Nephron (organoid): ENCODE data around the gene MSI2.

ENCODE experiments used
- H3K27ac Mint-ChIP-seq, 3 experiments: 2 replicates each; pipeline ENCODE4 v1.8.0; 2020; ENCODE audit warnings: mixed read lengths in 3 of 3, mild to moderate bottlenecking in 2 of 3, moderate library complexity in 1 of 3
- H3K27me3 Mint-ChIP-seq: 2 replicates; pipeline ENCODE4 v1.8.0; 2021; ENCODE audit warnings: low read depth, mild to moderate bottlenecking, moderate library complexity, mixed read lengths
- H3K36me3 Mint-ChIP-seq: 2 replicates; pipeline ENCODE4 v1.8.0; 2020; ENCODE audit warnings: low read depth, mixed read lengths
- H3K4me1 Mint-ChIP-seq: 2 replicates; pipeline ENCODE4 v1.8.0; 2020; ENCODE audit warnings: mixed read lengths
- H3K4me3 Mint-ChIP-seq, 3 experiments: 2 replicates each; pipeline ENCODE4 v1.8.0; 2020; ENCODE audit warnings: mild to moderate bottlenecking in 3 of 3, mixed read lengths in 3 of 3, moderate library complexity in 2 of 3
- H3K9me3 Mint-ChIP-seq: 2 replicates; pipeline ENCODE4 v1.8.0; 2020; ENCODE audit warnings: mixed read lengths
- CTCF ChIP-seq, 3 experiments: fragments of 200-600 bp; sonication (generic); IDR thresholded peaks; one replicate each; pipeline ENCODE4 v1.5.0; 2021; ENCODE audit warnings: antibody characterized with exemption in 3 of 3; ENCODE audit not compliant: unreplicated experiment in 3 of 3

Gene MSI2

GRCh38 chr17:57624386-57624785, 368.1 kb downstream of the MSI2 start:
- Mint-ChIP-seq H3K4me3 (no peak overlapping the region), H3K4me1 (peaks cover 37% of the 10 kb centered on the region), H3K9me3 (no peaks in the 10 kb centered on the region), H3K27me3 (peaks cover 4% of the 10 kb centered on the region), H3K27ac (peak overlapping the region; percentile 74 to 87 (median 85)), H3K36me3 (peaks cover 28% of the 10 kb centered on the region)
- TF ChIP-seq CTCF (IDR thresholded peaks at IDR 0.05; ENCODE audit: unreplicated experiment in 3 of 3), result no peak

DNA sequence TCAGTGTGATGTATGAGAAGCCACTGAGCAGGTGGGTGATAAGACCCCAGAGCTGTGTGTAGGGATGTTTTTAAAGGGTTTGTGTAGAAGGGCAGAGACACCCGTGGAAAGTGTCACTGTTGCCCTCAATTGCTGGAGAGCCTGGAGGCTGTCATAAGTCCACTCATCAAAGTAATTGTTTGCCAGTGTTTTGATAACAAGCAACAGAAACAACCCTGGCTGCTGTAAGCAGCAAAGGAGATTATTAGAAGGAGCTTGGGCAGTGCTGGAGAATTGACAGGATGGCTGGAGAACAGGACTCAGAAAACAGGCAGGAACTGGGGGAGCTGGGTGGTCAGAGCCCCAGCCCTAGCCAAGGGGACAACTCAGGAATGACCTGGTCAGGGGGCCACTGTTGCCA, 369.2 kb downstream of the MSI2 start:
- Mint-ChIP-seq H3K36me3 (peaks cover 27% of the 10 kb centered on the region), H3K27me3 (peaks cover 8% of the 10 kb centered on the region), H3K4me3 (no peak overlapping the region), H3K4me1 (peaks cover 37% of the 10 kb centered on the region), H3K9me3 (no peaks in the 10 kb centered on the region), H3K27ac (peak overlapping the region; percentile 73 to 87 (median 85))
- TF ChIP-seq CTCF (IDR thresholded peaks at IDR 0.05; ENCODE audit: unreplicated experiment in 3 of 3), result no peak

GRCh38 chr17:57625957-57626356, 369.6 kb downstream of the MSI2 start:
- no peak for TF ChIP-seq CTCF (IDR thresholded peaks at IDR 0.05; ENCODE audit: unreplicated experiment in 3 of 3)
- H3K4me1 Mint-ChIP-seq, result peaks cover 37% of the 10 kb centered on the region
- no peaks in the 10 kb centered on the region for H3K9me3 Mint-ChIP-seq

DNA sequence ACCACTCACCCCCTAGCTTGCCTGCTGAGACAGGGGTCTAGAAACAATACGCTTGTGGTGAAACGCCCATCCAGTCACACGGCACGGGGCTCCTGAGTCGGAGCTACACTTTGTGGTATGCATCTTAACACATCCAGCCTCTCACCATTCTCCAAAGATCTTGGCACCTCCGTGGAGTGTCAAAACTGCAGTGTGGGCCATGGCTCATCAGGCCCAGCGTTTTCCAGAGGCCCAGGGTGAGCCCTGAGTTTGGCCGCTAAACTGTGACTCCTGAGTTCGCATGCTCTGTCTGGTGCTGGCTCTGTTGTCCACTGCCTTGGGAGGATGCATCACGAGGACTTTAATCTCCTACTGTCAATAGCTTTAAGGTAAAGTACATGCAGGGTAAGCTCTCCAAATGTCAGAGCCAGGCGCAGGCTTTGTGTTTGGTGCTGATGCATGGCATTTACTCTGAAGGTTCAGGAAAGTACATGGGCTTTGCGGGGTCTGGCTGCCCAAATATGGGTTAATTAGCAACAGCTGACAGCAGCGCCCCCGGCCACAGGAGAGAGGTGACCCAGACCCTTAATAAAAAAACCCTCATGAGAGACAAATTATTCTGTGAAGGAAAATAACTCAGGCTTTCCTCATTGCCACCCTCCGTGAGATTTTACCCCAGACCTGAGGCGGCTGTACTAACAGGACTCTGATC, 370.3 kb downstream of the MSI2 start:
- Mint-ChIP-seq H3K27ac (peak overlapping the region; percentile 64 to 89 (median 87)), H3K9me3 (no peaks in the 10 kb centered on the region), H3K36me3 (peaks cover 37% of the 10 kb centered on the region), H3K4me3 (no peak overlapping the region), H3K4me1 (peaks cover 37% of the 10 kb centered on the region), H3K27me3 (peaks cover 11% of the 10 kb centered on the region)
- TF ChIP-seq CTCF (IDR thresholded peaks at IDR 0.05; ENCODE audit: unreplicated experiment in 3 of 3), result no peak

More at GRCh38 chr17:57625957-57626356, 369.6 kb downstream of the MSI2 start:
- H3K27me3 Mint-ChIP-seq, result peaks cover 9% of the 10 kb centered on the region
- H3K27ac Mint-ChIP-seq, result peak overlapping the region; percentile 73 to 89 (median 87)
- no peak overlapping the region for H3K4me3 Mint-ChIP-seq
- H3K36me3 Mint-ChIP-seq, result peaks cover 29% of the 10 kb centered on the region

- TF ChIP-seq CTCF (IDR thresholded peaks at IDR 0.05; ENCODE audit: unreplicated experiment in 3 of 3), result no peak
- H3K27ac Mint-ChIP-seq, result peak overlapping the region; percentile 64 to 87 (median 87)
- H3K36me3 Mint-ChIP-seq, result peaks cover 45% of the 10 kb centered on the region
- no peak overlapping the region for H3K4me3 Mint-ChIP-seq
- H3K9me3 Mint-ChIP-seq, result no peaks in the 10 kb centered on the region
- H3K4me1 Mint-ChIP-seq, result peaks cover 33% of the 10 kb centered on the region
- peaks cover 20% of the 10 kb centered on the region for H3K27me3 Mint-ChIP-seq
Measured at GRCh38 chr17:57627591-57627990, 371.3 kb downstream of the MSI2 start.

- H3K27ac Mint-ChIP-seq, result peak overlapping the region in 1 of 3 experiments; percentile 87
- peaks cover 53% of the 10 kb centered on the region for H3K36me3 Mint-ChIP-seq
- H3K9me3 Mint-ChIP-seq, result no peaks in the 10 kb centered on the region
- no peak overlapping the region for H3K4me3 Mint-ChIP-seq
- H3K4me1 Mint-ChIP-seq, result peaks cover 24% of the 10 kb centered on the region
- peaks cover 21% of the 10 kb centered on the region for H3K27me3 Mint-ChIP-seq
- TF ChIP-seq CTCF (IDR thresholded peaks at IDR 0.05; ENCODE audit: unreplicated experiment in 3 of 3), result no peak
Measured at GRCh38 chr17:57628421-57628820, 372.1 kb downstream of the MSI2 start.
